GM10847 (cell line): Measurements from ENCODE around the gene PARPBP.
A peak's percentile ranks its signal among the peaks of the same experiment; 100 is the strongest.

Experiments
- POLR2A ChIP-seq: IDR thresholded peaks from 2 replicates; pipeline ENCODE4 v1.6.1; 2011; ENCODE audit not compliant: insufficient read length; ENCODE audit errors: extremely low read depth

The PARPBP gene, protein sequence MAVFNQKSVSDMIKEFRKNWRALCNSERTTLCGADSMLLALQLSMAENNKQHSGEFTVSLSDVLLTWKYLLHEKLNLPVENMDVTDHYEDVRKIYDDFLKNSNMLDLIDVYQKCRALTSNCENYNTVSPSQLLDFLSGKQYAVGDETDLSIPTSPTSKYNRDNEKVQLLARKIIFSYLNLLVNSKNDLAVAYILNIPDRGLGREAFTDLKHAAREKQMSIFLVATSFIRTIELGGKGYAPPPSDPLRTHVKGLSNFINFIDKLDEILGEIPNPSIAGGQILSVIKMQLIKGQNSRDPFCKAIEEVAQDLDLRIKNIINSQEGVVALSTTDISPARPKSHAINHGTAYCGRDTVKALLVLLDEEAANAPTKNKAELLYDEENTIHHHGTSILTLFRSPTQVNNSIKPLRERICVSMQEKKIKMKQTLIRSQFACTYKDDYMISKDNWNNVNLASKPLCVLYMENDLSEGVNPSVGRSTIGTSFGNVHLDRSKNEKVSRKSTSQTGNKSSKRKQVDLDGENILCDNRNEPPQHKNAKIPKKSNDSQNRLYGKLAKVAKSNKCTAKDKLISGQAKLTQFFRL

DNA sequence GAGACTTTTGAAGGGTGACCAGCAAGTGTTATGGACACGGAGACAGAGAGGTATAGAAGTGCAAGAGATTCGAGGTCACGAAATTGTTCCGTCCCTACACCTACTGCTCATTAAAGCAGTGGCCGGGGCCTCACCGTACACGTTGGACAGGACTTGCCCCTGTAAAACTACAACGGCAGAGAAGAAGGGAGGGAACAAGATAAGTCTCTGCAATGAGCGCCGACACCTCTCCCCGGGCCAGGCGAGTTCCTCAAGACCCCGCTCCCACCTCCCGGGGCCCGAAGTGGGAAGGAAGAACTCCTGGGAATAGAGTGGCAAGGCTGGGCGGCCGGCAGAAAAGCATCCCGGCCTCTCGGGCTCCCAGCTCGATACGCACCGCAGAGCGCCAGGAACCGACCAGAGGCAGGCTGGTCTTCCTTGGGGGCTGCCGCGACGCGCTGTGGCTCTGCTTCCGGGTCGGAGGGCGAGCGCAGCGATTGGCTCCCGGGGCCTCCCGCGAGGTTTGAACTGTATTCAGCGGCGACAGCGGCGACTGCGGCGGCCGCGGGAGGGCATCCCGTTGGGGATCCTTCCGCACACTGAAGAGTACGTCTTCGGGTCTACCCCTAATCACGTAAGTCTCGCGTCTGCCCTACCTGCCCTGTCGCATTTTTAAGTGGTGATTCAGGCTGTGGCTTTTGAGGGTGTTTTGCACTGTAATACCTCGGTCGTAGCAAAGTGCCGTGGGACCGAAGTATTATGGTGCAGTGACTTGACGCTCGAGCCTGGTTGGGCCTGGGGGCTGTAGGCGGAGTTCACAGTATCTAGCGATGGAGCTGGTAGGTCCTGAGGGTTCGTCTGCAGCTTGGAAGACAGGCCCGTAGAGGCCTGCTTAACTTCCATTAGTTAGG is at the start of gene PARPBP, which contains the start of gene NUP37:
Gene PARPBP, plus strand, starts transcription at position 510 of the 890 bp plus-strand sequence. CDS start 3,706 bp downstream, outside the sequence.
Gene NUP37, minus strand, starts transcription at position 441 of the 890 bp plus-strand sequence. CDS start 1,596 bp downstream, outside the sequence.
- TF ChIP-seq POLR2A, result peak; percentile 90

DNA sequence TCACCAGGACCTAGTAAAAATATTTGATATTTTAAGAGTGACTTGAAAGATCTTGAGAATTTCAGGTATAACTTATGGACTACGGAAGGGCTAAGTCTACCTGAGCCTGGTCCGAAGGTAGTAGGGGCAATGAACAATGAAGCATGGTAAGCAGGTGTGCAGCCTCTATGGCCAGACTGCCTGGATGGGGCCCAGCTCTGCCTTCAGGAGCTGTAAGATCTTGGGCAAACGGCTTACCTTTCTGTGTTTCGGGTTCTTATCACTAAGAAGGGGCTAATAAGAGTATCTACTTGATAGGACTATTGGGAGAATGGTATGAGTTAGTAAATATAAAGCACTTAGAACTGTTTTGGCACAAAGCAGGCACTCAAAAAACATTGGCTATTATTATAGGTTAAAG is 39.1 kb upstream of the PARPBP start:
- TF ChIP-seq POLR2A, result no peak

DNA sequence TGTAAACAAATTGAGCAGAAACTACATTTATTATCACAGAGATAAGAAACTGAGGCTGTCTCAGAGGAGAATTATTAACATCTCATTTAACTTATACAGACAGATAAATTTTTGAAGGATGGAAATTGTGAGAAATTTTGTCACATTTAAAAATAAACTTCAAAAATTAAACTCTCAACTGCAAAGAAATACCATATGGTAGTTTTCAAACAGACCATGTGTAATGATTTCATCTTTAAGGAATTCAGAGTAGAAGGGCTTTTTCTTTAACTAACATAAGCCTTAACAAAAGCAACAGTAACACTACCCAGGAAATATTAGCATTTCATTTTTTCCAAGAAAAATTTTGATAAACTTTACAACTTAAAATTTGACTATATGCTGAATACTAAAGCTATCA is 26.7 kb upstream of the PARPBP start:
- no peak for TF ChIP-seq POLR2A

DNA sequence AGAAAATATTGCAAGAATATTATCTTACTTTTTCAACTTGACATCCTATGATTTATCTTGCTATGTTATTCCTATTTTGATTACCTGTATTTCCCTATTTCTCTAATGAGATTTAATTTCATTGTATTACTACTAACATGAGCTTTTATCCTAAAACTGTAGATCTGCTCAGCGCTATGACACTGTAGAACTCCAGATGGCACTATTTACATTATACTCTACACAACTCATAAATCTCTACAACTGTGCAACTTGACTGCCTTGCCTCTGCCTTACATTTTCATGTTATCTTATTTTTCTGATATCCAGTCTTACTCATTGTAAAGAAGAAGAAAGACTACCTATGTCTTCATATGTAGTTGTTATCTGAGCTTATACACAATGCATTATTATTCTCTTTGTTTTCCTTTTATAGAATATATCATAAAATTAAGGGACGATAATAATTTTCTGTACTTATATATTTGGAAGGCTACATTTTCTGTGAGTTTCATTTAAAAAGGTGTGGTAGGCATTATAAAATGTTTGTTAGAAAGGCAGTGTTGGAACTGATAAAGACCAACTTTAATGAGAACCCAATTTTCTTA is 24.2 kb upstream of the PARPBP start:
- no peak for TF ChIP-seq POLR2A

- TF ChIP-seq POLR2A, result no peak
Measured at GRCh38 chr12:102096855-102097254, 23.1 kb upstream of the PARPBP start.

DNA sequence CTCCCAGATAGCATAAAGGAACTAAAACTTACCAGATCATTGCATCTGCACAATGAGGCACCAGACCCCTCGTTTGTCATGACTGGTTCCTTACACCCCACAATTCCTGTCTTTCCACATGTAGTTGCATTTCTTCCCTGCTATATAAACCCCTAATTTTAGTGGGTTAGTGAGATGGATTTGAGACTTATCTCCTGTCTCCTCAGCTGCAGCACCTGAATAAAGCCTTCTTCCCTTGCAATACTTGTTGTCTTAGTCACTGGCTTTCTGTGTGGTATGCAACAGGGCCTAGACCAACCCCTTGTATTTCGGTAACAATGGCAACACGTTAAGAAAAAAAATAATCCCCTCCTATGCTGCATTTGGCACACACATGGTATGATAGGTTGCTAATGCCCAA is 13.1 kb upstream of the PARPBP start:
- TF ChIP-seq POLR2A, result no peak

DNA sequence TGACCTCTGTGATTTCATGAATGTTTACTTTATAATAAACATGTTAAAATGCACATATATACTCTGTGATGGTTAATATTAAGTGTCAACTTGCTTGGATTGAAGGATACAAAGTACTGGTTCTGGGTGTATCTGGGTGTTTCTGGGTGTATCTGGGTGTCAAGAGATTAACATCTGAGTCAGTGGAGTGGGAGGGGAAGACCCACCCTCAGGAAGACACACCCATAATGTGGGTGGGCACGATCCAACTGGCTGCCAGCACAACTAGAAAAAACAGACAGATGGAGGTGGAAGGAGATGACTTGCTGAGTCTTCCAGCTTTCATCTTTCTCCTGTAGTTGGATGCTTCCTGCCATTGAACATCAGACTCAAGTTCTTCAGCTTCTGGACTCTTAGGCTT is 12.0 kb upstream of the PARPBP start:
- TF ChIP-seq POLR2A, result no peak

- no peak for TF ChIP-seq POLR2A
Measured at GRCh38 chr12:102110782-102111181, 9.2 kb upstream of the PARPBP start.

GRCh38 chr12:102114212-102114611 is 5.8 kb upstream of the PARPBP start:
- no peak for TF ChIP-seq POLR2A

- no peak for TF ChIP-seq POLR2A
Measured at GRCh38 chr12:102116392-102116791, 3.6 kb upstream of the PARPBP start.

DNA sequence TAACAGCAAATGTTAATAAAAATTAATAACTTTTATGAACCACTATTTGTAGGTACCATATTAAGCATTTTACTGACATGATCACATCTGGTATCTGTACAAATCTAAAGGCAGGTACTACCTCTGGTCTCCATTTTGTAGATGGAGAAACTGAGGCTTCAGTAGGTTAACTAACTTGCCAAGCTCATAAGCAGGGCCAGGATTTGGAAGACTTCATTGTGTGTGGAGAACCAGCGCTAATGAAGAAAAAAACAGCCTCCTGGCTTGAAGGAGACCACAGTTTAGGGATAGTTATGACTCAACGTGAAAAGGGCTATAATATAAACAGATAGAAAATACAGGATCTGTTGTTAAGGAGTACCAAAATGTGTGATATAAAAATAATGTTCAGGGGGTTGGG is 1.1 kb upstream of the PARPBP start:
- no peak for TF ChIP-seq POLR2A

- no peak for TF ChIP-seq POLR2A
Measured at GRCh38 chr12:102120564-102120873, 536 bp downstream of the PARPBP start.

DNA sequence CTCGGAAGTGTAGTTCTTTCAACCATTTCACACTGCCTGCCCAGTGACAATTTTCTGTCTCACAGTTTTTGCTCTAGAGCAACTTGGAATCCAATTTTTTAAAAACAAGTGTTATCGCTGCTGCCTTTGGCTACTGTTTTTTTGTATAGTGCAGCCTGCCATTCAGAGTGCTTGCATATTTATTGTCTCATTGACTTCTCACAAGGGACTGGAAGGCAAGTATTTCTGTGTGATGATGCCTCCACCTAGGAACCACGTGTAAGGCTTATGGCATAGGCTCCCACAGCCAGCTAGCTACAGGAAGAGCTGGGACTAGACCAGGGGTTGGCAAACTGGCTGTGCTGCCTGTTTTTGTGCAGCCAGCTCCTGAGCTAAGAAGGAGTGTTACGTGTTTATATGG is 903 bp downstream of the PARPBP start:
- TF ChIP-seq POLR2A, result no peak

GRCh38 chr12:102144221-102144620 is 24.2 kb downstream of the PARPBP start:
- TF ChIP-seq POLR2A, result no peak

DNA sequence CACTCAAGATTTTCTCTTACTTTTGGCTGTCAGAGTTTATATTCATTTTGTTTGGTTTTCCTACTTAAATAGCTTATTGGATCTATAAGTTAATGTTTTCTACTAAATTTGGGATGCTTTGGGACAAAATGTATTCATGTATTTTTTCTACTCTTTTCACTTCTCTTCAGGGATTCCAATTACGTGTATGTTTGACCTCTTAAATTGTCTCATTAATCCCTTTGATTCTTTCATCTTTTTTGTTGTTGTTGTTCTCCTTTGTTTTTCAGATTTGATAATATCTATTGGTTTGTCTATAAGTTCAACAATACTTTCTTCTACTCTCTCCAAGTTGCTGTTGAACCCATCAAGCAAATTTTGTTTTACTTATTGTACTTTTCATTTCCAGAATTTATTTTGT is 43.4 kb downstream of the PARPBP start:
- no peak for TF ChIP-seq POLR2A
